GM18505 (cell line): ENCODE measurements around the gene SLC25A6.
"Not testable (repeated sequence)": the region's sequence is repeated elsewhere in the genome, so short reads cannot be mapped to it uniquely, and the experiment has no call there.

Source experiments
- ATAC-seq: cut with Tn5 transposase; IDR thresholded peaks from one replicate; pipeline ENCODE4 v1.9.1; 2021; ENCODE audit not compliant: unreplicated experiment
- POLR2A ChIP-seq: IDR thresholded peaks from 4 replicates; pipeline ENCODE4 v1.6.1; 2011; ENCODE audit warnings: borderline replicate concordance; ENCODE audit not compliant: insufficient read depth, insufficient read length; ENCODE audit errors: extremely low read depth

SLC25A6 gene

DNA sequence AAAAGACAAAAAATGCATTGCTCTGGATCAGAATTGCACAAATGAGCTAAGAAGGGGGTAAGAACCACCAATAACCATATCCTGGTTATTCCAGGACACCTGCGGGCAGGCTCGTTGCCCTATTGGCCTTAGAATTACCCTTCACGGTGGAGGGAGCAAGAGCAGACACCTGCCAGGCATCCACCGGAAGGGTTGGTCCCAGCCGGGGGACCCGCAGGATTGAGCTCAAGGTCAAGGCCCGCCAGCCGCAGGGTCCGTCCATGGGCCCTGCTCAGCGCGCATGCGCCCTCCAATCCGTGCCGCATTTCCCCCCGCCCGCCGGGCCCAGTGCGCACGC lies 575 bp downstream of the SLC25A6 start:
- TF ChIP-seq POLR2A = no peak
- no peak for ATAC-seq

DNA sequence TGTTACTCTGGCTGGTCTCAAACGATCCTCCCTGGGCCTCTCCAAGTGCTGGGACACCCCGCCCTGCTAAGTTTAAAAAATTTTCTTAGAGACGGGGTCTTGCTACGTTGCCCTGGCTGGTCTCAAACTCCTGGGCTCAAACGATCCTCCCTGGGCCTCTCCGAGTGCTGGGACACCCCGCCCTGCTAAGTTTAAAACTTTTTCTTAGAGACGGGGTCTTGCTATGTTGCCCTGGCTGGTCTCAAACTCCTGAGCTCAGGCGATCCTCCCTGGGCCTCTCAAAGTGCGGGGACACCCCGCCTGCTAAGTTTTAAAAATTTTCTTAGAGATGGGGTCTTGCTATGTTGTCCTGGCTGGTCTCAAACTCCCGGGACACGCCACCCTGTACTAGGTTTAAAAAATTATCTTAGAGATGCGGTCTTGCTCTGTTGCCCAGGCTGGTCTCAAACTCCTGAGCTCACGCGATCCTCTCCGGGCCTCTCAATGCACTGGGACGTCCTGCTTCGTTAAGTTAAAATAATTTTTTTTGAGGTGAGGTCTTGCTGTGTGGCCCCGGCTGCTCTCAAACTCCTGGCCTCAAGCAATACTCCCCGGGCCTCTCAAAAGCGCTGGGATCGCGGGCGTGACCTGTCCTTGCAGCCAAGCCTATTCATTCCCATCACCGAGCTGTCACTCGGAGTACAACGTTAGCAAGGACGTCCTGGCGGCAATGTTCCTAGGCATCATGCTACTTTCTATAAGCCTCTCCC lies 1.1 kb downstream of the SLC25A6 start:
- TF ChIP-seq POLR2A = peak; percentile 2
- no peak for ATAC-seq

DNA sequence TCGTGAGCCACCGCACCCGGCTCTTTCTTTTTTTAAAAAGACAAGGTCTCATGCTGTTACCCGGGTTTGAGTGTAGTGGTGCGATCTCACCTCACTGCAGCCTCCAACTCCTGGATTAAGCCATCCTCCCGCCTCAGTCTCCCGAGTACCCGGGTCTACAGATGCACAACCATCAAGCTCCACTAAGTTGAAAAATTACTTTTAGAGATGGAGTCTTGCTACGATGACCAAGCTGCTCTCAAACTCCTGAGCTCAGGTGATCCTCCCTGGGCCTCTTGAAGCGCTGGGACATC lies 2.0 kb downstream of the SLC25A6 start:
- ATAC-seq = no peak
- TF ChIP-seq POLR2A = no peak

DNA sequence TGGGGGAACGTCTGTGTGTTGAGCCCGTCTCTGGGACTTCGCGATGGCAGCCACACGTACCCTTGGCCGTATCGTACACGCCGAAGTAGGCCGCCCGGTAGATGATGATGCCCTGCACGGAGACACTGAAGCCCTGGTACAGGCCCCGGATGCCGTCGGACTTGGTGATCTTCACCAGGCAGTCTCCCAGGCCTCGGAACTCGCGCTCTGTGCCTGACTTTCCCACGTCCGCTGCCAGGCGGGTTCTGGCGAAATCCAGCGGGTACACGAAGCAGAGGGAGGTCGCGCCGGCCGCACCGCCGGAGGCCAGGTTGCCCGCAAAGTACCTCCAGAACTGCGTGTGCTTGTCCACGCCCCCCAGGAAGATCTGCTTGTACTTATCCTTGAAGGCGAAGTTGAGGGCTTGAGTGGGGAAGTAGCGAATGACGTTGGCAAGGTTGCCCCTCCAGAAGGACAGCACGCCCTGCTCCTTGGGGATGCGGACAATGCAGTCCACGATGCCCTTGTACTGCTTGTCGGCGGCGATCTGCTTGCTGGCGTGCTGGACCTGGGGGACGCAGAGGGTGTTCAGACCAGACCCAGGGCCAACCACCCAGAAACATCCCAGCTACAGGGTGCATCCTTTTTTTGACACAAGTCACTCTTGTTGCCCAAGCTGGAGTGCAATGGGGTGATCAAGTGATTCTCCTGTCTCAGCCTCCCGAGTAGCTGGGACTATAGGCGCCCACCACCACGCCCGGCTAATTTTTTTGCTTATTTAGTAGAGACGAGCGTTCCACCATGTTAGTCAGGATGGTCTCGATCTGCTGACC lies 2.5 kb downstream of the SLC25A6 start:
- no peak for TF ChIP-seq POLR2A
- no peak for ATAC-seq

DNA sequence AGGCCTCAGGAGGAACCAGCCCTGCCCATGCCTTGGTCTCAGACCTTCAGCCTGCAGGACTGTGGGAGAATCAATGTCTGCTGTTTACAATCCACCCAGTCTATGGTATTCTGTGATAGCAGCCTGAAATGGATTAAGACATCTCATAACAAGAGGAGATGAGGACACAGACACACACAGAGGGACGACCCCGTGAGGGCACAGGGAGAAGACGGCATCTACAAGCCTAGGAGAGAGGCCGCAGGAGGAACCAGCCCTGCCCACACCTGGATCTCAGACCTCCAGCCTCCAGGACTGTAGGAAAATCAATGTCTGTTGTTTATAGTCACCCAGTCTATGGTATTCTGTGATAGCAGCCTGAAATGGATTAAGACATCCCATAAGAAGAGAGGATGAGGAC lies 3.3 kb downstream of the SLC25A6 start:
- no peak for ATAC-seq
- no peak for TF ChIP-seq POLR2A

DNA sequence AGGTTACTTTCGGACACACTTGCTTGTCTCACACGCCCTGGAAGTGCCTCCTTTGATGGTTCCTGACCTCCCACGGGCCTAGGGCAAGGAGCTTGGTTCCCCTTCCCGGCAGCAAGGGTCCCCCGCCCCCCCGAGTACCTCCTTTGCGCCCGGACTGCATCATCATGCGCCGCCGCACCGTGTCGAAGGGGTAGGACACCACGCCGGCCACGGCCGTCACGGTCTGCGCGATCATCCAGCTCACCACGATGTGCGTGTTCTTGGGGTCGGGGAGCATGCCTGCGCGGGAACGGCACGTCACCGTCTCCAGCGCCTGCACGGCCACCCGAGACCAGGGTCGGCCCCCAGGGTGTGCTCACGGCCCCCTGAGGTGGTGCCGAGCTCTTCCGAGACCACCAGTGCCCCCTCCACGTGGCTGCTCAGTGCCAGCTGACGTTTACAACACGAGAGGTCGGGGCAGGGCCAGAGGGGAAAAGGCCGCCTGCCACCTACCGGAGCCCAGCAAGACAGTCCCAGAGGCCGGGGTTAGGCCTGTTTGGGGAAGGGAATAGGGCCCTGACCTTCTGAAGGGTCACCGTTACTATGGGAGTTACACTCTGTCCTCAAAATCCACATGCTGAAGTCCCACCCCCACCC lies 4.7 kb downstream of the SLC25A6 start:
- no peak for ATAC-seq
- TF ChIP-seq POLR2A = no peak

DNA sequence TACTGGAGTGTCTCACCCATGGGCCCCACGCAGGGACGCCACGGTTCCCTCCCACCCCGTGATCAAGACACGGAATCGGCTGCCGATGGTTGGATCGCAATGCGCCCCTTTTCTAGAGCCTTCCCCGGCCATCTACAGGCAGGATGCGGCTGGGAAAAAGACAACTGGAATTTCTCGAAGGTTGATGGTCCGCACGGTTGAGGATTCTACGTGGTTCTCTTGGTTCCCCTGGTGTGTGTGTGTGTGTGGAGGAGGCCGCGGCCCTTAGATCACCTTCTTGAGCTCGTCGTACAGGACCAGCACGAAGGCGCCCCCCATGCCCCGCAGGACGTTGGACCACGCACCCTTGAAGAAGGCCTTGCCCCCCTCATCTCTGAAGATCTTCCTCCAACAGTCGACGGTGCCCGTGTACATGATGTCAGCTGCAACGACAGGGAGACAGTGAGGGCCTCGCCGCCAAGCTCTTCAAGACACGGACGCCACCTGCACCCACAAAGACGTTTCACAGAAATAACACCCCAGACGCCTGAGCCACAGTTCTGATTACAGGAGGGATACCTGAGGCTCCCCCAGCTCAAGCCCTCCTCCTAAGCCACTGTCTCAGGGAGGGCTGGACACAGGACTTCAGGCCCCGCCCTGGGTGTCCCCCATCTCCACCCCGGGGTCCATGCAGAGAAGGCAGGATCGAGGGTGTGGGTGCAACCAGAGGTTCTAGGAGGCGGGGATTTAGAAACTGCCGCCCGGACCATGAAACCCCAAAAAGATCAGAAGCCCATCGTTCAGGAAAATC lies 5.4 kb downstream of the SLC25A6 start:
- peak; percentile 41 for TF ChIP-seq POLR2A
- no peak for ATAC-seq

DNA sequence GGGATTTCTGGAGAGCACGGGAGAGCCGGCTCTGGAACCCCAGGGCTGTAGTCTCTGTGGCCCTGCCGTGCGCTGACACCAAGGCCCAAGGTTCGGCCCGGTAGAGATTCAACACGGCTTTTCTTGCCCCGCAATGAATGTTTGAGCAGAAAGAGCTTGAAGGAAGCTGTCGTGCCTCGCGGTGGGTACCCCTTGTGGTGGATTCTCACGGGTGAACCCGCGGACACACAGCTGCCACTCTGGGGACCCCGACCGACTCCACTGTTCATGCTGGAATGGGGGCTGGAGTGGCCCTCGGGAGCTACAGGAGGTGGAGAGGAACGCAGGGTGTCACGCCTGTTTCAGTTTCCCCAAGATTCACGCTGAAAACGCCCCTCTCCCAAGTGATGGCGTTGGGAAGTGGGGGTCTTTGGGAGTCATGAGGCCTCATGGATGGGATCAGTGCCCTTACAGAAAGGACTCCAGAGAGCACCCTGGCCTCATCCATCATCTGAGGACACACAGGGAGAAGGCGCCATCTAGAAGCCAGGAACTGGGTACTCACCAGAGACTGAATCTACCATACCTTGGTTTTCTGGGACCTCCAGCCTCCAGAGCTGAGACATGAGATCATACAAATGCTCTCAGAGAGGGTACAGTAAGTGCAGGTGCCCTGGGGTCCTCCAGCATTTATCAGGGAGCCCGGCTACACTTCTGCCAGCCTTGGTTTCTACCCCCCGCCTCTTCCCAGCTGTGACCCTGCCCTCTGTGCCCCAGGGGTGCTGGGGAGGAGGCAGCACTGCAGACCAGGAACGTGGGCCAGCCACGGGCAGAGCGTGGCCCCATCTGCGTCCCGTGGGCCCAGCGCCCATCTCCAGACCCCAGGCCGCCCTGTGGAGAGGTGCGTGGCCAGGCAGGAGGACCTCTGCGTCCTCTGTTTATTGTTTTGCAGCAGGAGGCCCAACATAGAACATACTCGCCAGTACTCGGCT lies 6.4 kb downstream of the SLC25A6 start:
- no peak for ATAC-seq
- no peak for TF ChIP-seq POLR2A

DNA sequence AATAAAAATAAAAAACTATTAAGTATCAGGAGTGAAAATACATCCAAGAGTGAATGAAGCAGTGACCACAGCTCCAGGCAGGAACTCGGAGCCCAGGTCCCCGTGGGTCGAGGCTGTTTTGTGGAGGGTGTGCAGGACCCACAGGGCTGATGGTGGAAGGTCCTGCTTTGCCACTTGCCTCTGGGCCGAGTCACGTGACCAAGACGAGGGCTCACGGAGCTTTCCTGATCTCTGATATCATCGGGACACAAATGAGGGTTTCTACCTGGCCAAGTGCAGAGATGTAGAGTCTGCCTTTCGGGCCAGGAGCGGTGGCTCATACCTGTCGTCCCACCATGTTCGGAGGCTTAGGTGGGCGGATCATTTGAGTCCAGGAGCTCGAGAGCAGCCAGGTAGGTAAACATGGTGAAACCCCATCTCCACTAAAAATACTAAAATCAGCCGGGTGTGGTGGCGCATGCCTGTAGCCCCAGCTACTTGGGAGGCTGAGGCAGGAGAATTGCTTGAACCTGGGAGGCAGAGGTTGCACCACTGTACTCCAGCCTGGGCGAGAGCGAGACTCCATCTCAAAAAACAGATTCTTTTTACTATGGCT lies 7.2 kb downstream of the SLC25A6 start:
- TF ChIP-seq POLR2A = peak; percentile 45
- no peak for ATAC-seq

DNA sequence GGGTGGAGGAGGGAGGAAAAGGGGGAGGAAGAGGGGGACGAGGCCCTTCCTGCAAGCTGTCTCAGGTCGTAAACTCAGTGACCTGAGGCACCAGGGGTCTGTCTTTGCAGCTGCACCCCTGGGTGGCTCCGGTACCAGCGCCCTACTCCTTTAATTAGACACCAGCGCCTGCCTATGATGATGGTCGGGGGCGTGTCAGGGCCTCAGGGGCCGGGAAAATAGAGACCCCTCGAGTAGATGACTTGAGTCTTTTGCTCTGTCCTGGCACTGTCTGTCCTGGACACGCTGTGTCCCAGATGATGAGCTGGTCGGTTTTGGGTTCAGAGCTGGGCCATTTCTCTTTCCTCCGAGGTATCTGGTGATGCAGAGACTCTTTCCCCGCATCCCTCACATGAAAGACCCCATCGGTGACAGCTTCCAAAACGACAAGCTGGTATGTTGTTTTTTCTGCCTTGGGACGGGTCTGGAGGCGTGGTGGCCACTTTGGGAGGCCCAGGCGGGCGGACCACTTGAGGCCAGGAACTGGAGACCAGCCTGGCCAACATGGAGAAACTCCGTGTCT lies 11.2 kb downstream of the SLC25A6 start:
- ATAC-seq = no peak

DNA sequence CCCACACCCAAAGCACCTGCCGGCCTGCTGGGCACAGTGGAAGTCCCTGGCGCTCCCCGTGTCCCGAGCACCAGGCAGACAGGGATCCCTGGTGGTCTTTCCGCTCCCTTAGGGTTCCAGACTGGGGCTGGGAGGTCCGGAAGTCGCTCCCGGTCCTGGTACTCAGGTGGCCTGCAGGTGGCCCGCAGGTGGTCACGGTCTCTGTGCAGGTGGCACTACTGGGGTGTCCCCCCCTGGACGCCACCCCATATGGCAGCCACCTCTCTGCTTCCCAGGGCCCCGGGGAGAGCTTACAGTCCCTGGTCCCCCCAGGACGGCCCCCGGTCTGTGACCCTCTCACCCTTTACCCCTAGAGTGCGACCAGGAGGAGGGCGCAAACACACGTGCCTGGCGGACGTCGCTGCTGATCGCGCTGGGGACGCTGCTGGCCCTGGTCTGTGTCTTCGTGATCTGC lies 13.6 kb downstream of the SLC25A6 start:
- no peak for TF ChIP-seq POLR2A
- ATAC-seq = no peak

More for the DNA sequence above, 11.2 kb downstream of the SLC25A6 start:
- TF ChIP-seq POLR2A = peak; percentile 37

DNA sequence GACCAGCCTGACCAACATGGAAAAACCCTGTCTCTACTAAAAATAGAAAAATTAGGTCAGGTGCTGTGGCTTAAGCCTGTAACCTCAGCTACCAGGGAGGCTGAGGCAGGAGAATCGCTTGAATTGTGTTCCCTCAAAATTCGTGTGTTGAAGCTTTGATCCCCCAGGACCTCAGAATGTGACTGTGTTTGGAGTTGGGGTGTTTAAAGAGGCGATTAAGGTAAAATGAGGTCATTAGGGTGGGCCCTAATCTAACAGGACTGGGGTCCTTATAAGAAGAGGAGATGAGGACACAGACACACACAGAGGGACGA lies 23.6 kb downstream of the SLC25A6 start:
- ATAC-seq = no peak
- TF ChIP-seq POLR2A = no peak

DNA sequence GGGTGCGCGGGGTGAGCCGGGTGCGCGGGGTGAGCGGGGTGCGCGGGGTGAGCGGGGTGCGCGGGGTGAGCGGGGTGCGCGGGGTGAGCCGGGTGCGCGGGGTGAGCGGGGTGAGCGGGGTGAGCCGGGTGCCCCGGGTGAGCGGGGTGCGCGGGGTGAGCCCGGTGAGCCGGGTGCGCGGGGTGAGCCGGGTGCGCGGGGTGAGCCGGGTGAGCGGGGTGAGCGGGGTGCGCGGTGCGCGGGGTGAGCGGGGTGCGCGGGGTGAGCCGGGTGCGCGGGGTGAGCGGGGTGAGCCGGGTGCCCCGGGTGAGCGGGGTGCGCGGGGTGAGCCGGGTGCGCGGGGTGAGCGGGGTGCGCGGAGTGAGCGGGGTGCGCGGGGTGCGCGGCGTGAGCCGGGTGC lies 25.6 kb downstream of the SLC25A6 start:
- not testable (repeated sequence) for ATAC-seq
